ENCODE data around the gene OR13J1. TPM values are rescaled to one million over a fixed set of nuclear protein-coding genes. Genes with fewer than 3 reads are reported as not detected.
A peak's percentile ranks its signal among the peaks of the same experiment; 100 is the strongest.
"Not testable (repeated sequence)": the region's sequence is repeated elsewhere in the genome, so short reads cannot be mapped to it uniquely, and the experiment has no call there.

Gene OR13J1
- total RNA-seq, 4 donors from 2014 or later, result not detected

- Histone ChIP-seq H3K4me3 (no peak overlapping the region), H3K27ac (peak overlapping the region in 2 of 4 donors; percentile 26 to 44), H3K4me1 (peaks cover 0 to 51% (median 17%) of the 10 kb centered on the region in 4 donors), H3K9me3 (no peaks in the 10 kb centered on the region), H3K27me3 (no peaks in the 10 kb centered on the region), H3K36me3 (no peaks in the 10 kb centered on the region)
- 36 to 47% methylated on average over 9 of the region's 9 CpGs for WGBS, 2 donors
- TF ChIP-seq, protein P1, sequence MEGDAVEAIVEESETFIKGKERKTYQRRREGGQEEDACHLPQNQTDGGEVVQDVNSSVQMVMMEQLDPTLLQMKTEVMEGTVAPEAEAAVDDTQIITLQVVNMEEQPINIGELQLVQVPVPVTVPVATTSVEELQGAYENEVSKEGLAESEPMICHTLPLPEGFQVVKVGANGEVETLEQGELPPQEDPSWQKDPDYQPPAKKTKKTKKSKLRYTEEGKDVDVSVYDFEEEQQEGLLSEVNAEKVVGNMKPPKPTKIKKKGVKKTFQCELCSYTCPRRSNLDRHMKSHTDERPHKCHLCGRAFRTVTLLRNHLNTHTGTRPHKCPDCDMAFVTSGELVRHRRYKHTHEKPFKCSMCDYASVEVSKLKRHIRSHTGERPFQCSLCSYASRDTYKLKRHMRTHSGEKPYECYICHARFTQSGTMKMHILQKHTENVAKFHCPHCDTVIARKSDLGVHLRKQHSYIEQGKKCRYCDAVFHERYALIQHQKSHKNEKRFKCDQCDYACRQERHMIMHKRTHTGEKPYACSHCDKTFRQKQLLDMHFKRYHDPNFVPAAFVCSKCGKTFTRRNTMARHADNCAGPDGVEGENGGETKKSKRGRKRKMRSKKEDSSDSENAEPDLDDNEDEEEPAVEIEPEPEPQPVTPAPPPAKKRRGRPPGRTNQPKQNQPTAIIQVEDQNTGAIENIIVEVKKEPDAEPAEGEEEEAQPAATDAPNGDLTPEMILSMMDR (IDR thresholded peaks at IDR 0.05), result no peak
- no peak for TF ChIP-seq POLR2A (IDR thresholded peaks at IDR 0.05)
- no peak for TF ChIP-seq EP300 (IDR thresholded peaks at IDR 0.05)
- no peak for DNase-seq (ENCODE audit: low spot score in 2 of 2)
These were observed 44.2 kb upstream of the OR13J1 start for GRCh38 chr9:35914301-35914807.

DNA sequence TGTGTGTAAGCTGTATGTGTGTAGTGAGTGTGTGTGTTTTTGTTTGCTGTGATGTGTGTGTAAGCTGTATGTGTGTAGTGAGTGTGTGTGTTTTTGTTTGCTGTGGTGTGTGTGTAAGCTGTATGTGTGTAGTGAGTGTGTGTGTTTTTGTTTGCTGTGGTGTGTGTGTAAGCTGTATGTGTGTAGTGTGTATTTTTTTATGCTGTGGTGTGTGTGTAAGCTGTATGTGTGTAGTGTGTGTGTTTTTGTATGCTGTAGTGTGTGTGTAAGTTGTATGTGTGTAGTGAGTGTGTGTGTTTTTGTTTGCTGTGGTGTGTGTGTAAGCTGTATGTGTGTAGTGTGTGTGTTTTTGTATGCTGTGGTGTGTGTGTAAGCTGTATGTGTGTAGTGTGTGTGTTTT, 43.2 kb upstream of the OR13J1 start:
- not testable (repeated sequence) for H3K4me3 ChIP-seq; H3K36me3 ChIP-seq; H3K9me3 ChIP-seq; H3K27me3 ChIP-seq; DNase-seq (ENCODE audit: low spot score in 2 of 2)
- Histone ChIP-seq H3K4me1 (peaks cover 0 to 60% (median 26%) of the 10 kb centered on the region in 4 donors), H3K27ac (peak overlapping the region in 1 of 4 donors; percentile 93)

DNA sequence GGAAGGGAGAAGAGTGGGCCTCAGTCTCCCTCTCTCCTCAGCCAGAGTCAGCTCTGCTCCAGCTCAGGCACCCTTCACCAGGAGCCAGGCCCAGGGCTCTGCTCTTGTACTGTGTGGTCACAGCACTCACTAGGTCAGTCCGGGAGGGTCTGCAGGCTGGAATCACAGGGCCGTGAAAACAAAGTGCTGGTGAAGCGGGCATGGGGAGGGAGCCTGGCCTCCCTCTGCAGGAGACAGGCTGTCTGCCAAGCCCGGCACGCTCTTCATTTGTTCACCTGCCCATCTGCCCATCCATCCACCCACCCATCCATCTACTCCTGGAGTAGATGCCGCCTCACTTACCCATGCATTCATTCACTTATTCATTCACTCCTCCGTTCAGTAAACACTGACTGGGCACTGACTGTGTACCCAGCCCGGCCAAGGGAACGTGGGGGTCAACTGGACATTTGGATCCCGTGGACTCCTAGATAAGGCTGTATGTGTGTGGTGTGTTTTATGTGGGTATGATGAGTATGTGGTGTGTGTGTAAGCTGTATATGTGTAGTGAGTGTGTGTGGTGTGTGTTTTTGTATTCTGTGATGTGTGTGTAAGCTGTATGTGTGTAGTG, 42.7 kb upstream of the OR13J1 start:
- Histone ChIP-seq H3K27ac (peak overlapping the region in 2 of 4 donors; percentile 5 to 93), H3K36me3 (no peaks in the 10 kb centered on the region), H3K9me3 (no peaks in the 10 kb centered on the region), H3K27me3 (no peaks in the 10 kb centered on the region), H3K4me3 (peak overlapping the region in 1 of 4 donors; percentile 4), H3K4me1 (peaks cover 0 to 65% (median 31%) of the 10 kb centered on the region in 4 donors)
- 76 to 79% methylated on average over 10 of the region's 10 CpGs for WGBS, 2 donors
- TF ChIP-seq EP300 (IDR thresholded peaks at IDR 0.05) (no peak), POLR2A (IDR thresholded peaks at IDR 0.05) (no peak)
- TF ChIP-seq, protein P1 (IDR thresholded peaks at IDR 0.05), result no peak
- no peak for DNase-seq (ENCODE audit: low spot score in 2 of 2)

DNA sequence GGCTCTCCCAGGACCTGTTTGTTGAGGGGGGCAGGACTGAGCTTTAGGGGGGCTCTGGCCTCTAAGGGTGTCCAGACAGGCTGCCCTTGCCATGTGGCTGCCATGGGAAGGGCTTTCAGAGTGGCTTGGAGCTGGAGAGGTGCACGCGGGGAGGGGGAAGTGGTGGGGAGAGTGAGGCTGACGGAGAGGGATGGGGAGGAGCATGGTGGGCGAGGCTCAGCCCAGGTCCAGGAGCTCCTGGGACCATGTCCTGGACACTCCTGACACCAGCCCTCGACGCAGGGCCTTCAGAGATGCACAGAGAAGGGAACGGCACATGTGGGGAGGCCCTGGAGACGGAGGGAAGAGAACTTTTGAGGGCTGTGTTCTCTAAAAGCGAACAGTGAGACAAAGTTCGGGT, 41.5 kb upstream of the OR13J1 start:
- 80 to 81% methylated on average over 10 of the region's 10 CpGs for WGBS, 2 donors

GRCh38 chr9:35910613-35911359, 40.6 kb upstream of the OR13J1 start:
- WGBS, 2 donors, result 60 to 63% methylated on average over 14 of the region's 14 CpGs
- peak in 1 of 2 donors; percentile 4 for TF ChIP-seq EP300 (IDR thresholded peaks at IDR 0.05)
- TF ChIP-seq, protein P1 (IDR thresholded peaks at IDR 0.05), result peak; percentile 32 to 58 (median 40)
- no peak for TF ChIP-seq POLR2A (IDR thresholded peaks at IDR 0.05)
- Histone ChIP-seq H3K4me3 (peak overlapping the region in 1 of 4 donors; percentile 29), H3K4me1 (peaks cover 0 to 82% (median 50%) of the 10 kb centered on the region in 4 donors), H3K36me3 (no peaks in the 10 kb centered on the region), H3K27ac (peak overlapping the region; percentile 49 to 97 (median 94)), H3K9me3 (no peaks in the 10 kb centered on the region), H3K27me3 (no peaks in the 10 kb centered on the region)
- peak in 1 of 2 donors; percentile 46 for DNase-seq (ENCODE audit: low spot score in 2 of 2)

More for the DNA sequence above, 41.5 kb upstream of the OR13J1 start:
- Histone ChIP-seq H3K27me3 (no peaks in the 10 kb centered on the region), H3K9me3 (no peaks in the 10 kb centered on the region), H3K27ac (peak overlapping the region; percentile 5 to 97 (median 56)), H3K36me3 (no peaks in the 10 kb centered on the region), H3K4me1 (peaks cover 0 to 77% (median 43%) of the 10 kb centered on the region in 4 donors), H3K4me3 (peak overlapping the region in 1 of 4 donors; percentile 25)
- DNase-seq (ENCODE audit: low spot score in 2 of 2), result no peak
- no peak for TF ChIP-seq POLR2A (IDR thresholded peaks at IDR 0.05)
- TF ChIP-seq, protein P1 (IDR thresholded peaks at IDR 0.05), result no peak
- no peak for TF ChIP-seq EP300 (IDR thresholded peaks at IDR 0.05)
